Progenitor cell of endocrine pancreas (in vitro differentiated cells): ENCODE results near the gene FAM131C. TPM values are rescaled to one million over a fixed set of nuclear protein-coding genes. Genes with fewer than 3 reads are reported as not detected.
"Not testable (repeated sequence)": the region's sequence is repeated elsewhere in the genome, so short reads cannot be mapped to it uniquely, and the experiment has no call there.

ENCODE experiments used
- DNase-seq: peaks from one replicate; pipeline ENCODE4 v3.0.0; 2021; ENCODE audit warnings: low spot score; ENCODE audit not compliant: unreplicated experiment
- H3K27ac Mint-ChIP-seq: 2 replicates; pipeline ENCODE4 v1.8.0; 2021; ENCODE audit warnings: mild to moderate bottlenecking, moderate library complexity, mixed read lengths
- H3K27me3 Mint-ChIP-seq: 2 replicates; pipeline ENCODE4 v1.8.0; 2021; ENCODE audit warnings: mixed read lengths
- H3K36me3 Mint-ChIP-seq: 2 replicates; pipeline ENCODE4 v1.8.0; 2022; ENCODE audit warnings: mixed read lengths; ENCODE audit not compliant: insufficient read depth
- H3K4me1 Mint-ChIP-seq: 2 replicates; pipeline ENCODE4 v1.8.0; 2021; ENCODE audit warnings: low read depth, mixed read lengths
- H3K4me3 Mint-ChIP-seq: 2 replicates; pipeline ENCODE4 v1.8.0; 2021; ENCODE audit warnings: low read depth, mild to moderate bottlenecking, moderate library complexity, mixed read lengths
- H3K9me3 Mint-ChIP-seq: 2 replicates; pipeline ENCODE4 v1.8.0; 2021; ENCODE audit warnings: low read depth, mixed read lengths
- total RNA-seq: library from RNA; stranded (reverse); gene quantifications from 2 replicates; pipeline ENCODE4 v1.2.1, GENCODE V29; 2021
- TF ChIP-seq, protein P1 (sequence below): fragments of 200-600 bp; sonication (generic); IDR thresholded peaks from one replicate; pipeline ENCODE4 v1.5.0; 2021; ENCODE audit warnings: antibody characterized with exemption, mild to moderate bottlenecking; ENCODE audit not compliant: unreplicated experiment

FAM131C gene
- total RNA-seq, 1 donor from 2014 or later: 1.2 TPM

DNA sequence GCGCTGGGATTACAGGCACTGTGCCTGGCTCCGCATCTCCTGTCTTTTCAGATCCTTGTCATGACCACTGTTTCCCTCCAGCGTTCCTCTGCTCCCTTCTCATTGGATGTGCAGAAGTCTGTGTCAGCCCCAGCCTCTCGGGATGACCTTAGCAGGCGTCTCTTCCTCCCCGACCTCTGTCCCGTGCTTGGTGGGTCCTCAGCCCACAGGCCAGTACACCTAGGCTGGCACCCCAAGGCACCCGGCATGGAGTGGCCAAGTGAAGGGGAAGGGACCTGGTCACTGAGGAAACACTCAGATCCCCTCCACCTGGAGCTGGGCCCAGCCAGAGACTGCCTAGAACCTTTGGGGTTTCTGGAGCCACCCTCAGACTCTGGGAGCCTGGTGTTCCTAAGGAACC is 32.3 kb downstream of the FAM131C start:
- Mint-ChIP-seq H3K9me3 (no peaks in the 10 kb centered on the region), H3K27me3 (peaks cover 25% of the 10 kb centered on the region), H3K36me3 (no peaks in the 10 kb centered on the region), H3K27ac (peak overlapping the region; percentile 19), H3K4me3 (no peak overlapping the region), H3K4me1 (no peaks in the 10 kb centered on the region)
- TF ChIP-seq, protein P1, sequence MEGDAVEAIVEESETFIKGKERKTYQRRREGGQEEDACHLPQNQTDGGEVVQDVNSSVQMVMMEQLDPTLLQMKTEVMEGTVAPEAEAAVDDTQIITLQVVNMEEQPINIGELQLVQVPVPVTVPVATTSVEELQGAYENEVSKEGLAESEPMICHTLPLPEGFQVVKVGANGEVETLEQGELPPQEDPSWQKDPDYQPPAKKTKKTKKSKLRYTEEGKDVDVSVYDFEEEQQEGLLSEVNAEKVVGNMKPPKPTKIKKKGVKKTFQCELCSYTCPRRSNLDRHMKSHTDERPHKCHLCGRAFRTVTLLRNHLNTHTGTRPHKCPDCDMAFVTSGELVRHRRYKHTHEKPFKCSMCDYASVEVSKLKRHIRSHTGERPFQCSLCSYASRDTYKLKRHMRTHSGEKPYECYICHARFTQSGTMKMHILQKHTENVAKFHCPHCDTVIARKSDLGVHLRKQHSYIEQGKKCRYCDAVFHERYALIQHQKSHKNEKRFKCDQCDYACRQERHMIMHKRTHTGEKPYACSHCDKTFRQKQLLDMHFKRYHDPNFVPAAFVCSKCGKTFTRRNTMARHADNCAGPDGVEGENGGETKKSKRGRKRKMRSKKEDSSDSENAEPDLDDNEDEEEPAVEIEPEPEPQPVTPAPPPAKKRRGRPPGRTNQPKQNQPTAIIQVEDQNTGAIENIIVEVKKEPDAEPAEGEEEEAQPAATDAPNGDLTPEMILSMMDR: no peak
- DNase-seq: no peak

DNA sequence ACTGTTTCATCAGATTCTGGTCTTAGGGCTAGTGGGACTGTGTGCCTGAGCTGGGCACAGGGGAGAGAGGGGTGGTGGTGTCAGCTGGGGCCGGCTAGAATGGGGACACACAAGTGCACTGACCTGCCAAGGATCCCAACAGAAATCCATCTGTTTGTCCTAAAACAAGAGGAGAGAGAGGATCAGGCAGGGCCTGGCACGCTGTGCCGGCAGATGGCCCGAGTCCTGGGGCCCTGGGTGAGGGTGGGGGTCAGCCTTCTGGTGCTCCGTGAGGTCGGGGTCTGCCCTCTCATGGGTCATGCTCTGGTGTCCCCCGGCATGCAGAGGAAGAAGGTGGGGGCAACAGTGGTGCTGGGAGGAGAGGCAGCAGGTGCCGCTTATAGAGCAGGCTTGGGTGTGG is 33.6 kb downstream of the FAM131C start:
- H3K27me3 Mint-ChIP-seq: peaks cover 22% of the 10 kb centered on the region
- H3K4me3 Mint-ChIP-seq, DNase-seq, H3K27ac Mint-ChIP-seq, H3K36me3 Mint-ChIP-seq, H3K9me3 Mint-ChIP-seq, H3K4me1 Mint-ChIP-seq: not testable (repeated sequence)

DNA sequence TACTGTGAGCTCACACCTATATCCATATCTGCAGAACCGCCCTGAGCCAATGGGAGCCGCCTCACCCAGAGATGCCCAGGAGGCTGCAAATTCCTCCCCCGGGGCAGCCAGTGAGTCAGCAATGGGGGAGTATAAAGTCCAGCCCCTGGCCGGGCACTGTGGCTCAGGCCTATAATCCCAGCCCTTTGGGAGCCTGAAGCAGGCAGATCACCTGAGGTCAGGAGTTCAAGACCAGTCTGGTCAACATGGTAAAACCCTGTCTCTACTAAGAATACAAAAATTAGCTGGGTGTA is 34.9 kb downstream of the FAM131C start:
- H3K4me3 Mint-ChIP-seq: no peak overlapping the region
- peaks cover 22% of the 10 kb centered on the region for H3K27me3 Mint-ChIP-seq
- no peak overlapping the region for H3K27ac Mint-ChIP-seq
- TF ChIP-seq, protein P1: no peak
- H3K36me3 Mint-ChIP-seq: no peaks in the 10 kb centered on the region
- no peaks in the 10 kb centered on the region for H3K9me3 Mint-ChIP-seq
- DNase-seq: no peak
- no peaks in the 10 kb centered on the region for H3K4me1 Mint-ChIP-seq

DNA sequence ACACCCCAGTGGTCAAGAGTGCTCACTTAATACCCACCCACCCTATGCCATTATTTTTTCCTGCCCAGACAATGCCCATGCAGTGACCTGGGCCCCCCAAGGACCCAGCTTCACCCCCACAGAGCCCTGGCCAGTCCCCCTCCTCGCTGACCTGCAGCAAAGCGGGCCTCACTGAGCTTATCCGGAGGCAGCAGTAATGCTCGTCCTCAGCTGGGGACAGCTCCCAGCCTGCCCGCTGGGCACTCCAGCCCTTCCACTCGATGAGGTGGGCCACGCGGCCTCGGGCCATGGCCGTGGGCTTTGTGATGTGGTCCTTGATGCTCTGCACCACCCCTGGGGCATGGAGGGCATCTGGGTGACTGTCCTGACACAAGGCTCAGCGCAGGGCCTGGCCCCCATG is 37.0 kb downstream of the FAM131C start:
- H3K4me3 Mint-ChIP-seq, H3K4me1 Mint-ChIP-seq, H3K36me3 Mint-ChIP-seq, DNase-seq, H3K9me3 Mint-ChIP-seq, H3K27ac Mint-ChIP-seq: not testable (repeated sequence)
- H3K27me3 Mint-ChIP-seq: peaks cover 22% of the 10 kb centered on the region

- H3K27me3 Mint-ChIP-seq: peaks cover 15% of the 10 kb centered on the region
- not testable (repeated sequence) for H3K36me3 Mint-ChIP-seq, H3K4me1 Mint-ChIP-seq, H3K9me3 Mint-ChIP-seq, H3K4me3 Mint-ChIP-seq, DNase-seq
- H3K27ac Mint-ChIP-seq: peak overlapping the region; percentile 80
Observed at GRCh38 chr1:16033103-16033632, 40.3 kb downstream of the FAM131C start.

- DNase-seq: peak; percentile 85
- TF ChIP-seq, protein P1: peak; percentile 87
- H3K4me3 Mint-ChIP-seq: no peak overlapping the region
- no peaks in the 10 kb centered on the region for H3K36me3 Mint-ChIP-seq
- H3K27ac Mint-ChIP-seq: peak overlapping the region; percentile 80
- no peaks in the 10 kb centered on the region for H3K4me1 Mint-ChIP-seq
- no peaks in the 10 kb centered on the region for H3K9me3 Mint-ChIP-seq
- H3K27me3 Mint-ChIP-seq: peaks cover 13% of the 10 kb centered on the region
Observed at GRCh38 chr1:16032388-16033102, 40.9 kb downstream of the FAM131C start.

GRCh38 chr1:16031551-16031950 is 41.9 kb downstream of the FAM131C start:
- Mint-ChIP-seq H3K4me3 (no peak overlapping the region), H3K36me3 (no peaks in the 10 kb centered on the region), H3K9me3 (no peaks in the 10 kb centered on the region), H3K4me1 (no peaks in the 10 kb centered on the region), H3K27ac (no peak overlapping the region), H3K27me3 (peaks cover 7% of the 10 kb centered on the region)
- no peak for DNase-seq
- TF ChIP-seq, protein P1: no peak
